GM12864 (cell line): ENCODE measurements around the gene AMELX.

ENCODE experiments used
- DNase-seq: peaks from one replicate; pipeline ENCODE4 v3.0.0-alpha.2; 2011; ENCODE audit warnings: low read depth
- H3K4me3 ChIP-seq: 2 replicates; pipeline ENCODE4 v1.5.1; 2011; ENCODE audit warnings: mild to moderate bottlenecking, low read depth, low read length, control low read depth
- TF ChIP-seq, protein P1 (sequence below): IDR thresholded peaks from 2 replicates; pipeline ENCODE4 v1.5.1; 2011; ENCODE audit warnings: low read depth, mild to moderate bottlenecking, moderate library complexity, low read length, control low read depth, inconsistent platforms; ENCODE audit errors: missing control alignments

AMELX gene

GRCh38 chrX:11272863-11273262 is 20.4 kb upstream of the AMELX start:
- no peak for DNase-seq
- no peak overlapping the region for H3K4me3 ChIP-seq
- TF ChIP-seq, protein P1, sequence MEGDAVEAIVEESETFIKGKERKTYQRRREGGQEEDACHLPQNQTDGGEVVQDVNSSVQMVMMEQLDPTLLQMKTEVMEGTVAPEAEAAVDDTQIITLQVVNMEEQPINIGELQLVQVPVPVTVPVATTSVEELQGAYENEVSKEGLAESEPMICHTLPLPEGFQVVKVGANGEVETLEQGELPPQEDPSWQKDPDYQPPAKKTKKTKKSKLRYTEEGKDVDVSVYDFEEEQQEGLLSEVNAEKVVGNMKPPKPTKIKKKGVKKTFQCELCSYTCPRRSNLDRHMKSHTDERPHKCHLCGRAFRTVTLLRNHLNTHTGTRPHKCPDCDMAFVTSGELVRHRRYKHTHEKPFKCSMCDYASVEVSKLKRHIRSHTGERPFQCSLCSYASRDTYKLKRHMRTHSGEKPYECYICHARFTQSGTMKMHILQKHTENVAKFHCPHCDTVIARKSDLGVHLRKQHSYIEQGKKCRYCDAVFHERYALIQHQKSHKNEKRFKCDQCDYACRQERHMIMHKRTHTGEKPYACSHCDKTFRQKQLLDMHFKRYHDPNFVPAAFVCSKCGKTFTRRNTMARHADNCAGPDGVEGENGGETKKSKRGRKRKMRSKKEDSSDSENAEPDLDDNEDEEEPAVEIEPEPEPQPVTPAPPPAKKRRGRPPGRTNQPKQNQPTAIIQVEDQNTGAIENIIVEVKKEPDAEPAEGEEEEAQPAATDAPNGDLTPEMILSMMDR, result no peak

DNA sequence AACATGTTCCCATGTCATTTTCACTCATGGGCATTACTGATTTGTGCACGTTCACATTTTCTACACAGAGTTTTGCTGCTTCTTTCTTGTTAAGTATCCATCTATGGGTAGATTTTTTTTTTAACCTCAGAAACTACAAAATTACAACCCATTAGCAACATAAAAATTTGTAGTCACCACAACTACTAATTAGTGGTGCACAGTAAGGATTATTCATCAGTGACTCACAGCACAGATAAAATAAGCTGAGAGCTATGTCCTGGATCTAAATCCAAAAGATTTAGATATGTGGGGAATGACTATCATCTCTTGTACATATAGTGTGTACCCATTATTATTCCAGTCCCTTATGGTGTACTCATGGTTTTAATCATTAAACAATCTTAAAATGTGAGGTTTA is 19.7 kb upstream of the AMELX start:
- TF ChIP-seq, protein P1, result no peak
- no peak for DNase-seq
- no peak overlapping the region for H3K4me3 ChIP-seq

- no peak for DNase-seq
- TF ChIP-seq, protein P1, result no peak
- no peak overlapping the region for H3K4me3 ChIP-seq
Measured at GRCh38 chrX:11282043-11282442, 11.2 kb upstream of the AMELX start.

DNA sequence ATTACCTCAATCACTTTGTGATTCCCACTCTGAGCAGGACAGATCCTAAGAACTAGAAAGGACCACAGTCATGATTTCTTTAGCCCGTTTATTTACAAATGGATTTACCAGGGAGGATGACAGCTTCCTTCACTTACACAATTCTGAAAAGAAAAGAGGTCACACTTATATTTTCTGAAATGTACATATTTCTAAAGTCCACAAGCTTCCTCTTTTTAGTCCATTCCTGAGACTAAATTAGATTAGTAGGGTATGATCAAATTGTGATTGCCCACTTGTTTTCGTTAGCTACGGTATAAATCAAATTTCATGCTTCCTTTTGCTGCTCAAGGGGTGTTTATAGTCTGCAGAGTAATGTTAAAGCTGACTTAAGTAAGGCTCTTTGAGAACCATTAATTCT is 7.6 kb upstream of the AMELX start:
- TF ChIP-seq, protein P1, result no peak
- H3K4me3 ChIP-seq, result no peak overlapping the region
- DNase-seq, result no peak

GRCh38 chrX:11287505-11287904 is 5.7 kb upstream of the AMELX start:
- no peak for DNase-seq
- no peak overlapping the region for H3K4me3 ChIP-seq
- TF ChIP-seq, protein P1, result no peak

GRCh38 chrX:11290416-11291102 is 2.7 kb upstream of the AMELX start:
- TF ChIP-seq, protein P1, result no peak
- DNase-seq, result no peak
- H3K4me3 ChIP-seq, result no peak overlapping the region

DNA sequence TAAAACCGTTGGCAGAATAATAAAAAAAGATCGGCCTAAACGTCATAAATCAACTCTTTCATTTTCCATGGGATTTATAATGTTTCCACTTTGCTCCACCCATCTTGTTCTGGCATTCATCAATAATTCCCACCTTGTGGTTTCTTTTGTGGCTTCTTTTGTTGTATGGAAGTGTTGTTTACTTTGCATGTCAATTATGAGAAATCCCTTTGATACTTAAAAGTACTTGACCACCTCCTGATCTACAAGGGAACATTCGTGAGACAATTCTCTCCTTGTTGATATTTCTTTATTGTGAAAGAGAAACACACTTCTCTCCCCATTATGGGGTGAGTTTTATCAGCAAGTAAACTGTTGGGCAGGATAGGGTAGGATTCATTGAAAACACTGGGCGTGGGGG is 2.8 kb downstream of the AMELX start:
- H3K4me3 ChIP-seq, result no peak overlapping the region
- TF ChIP-seq, protein P1, result no peak
- DNase-seq, result no peak
